Stimulated activated CD4-positive, alpha-beta T cell treated with anti-CD3 and anti-CD28 coated beads, Interleukin-1b, Interleukin-23, amount 100 ng/mL, for 48 hours (primary cell): Measurements from ENCODE around the gene CNN2.

Experiments used
- DNase-seq: peaks from one replicate; pipeline ENCODE4 v3.0.0-alpha.2; 2020

The CNN2 gene

GRCh38 chr19:996051-996838 lies 30.2 kb upstream of the CNN2 start:
- peak; percentile 64 for DNase-seq

DNA sequence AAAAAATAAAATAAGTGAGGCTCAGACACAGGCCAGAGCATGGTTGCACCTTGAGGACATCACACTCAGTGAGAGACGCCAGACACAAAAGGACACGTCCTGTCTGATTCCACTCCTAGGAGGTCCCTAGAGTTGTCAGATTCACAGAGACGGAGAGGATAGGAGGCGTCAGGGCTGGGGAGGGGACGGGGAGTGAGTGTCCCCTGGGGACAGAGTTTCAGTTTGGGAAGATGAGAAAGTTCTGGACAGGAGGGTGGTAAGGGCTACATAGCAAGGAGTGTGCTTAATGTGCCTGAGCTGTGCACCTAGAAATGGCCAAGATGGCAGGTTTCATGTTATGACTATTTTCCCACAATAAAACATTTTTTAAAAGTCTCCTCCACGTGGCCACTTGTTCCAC lies 28.3 kb upstream of the CNN2 start:
- no peak for DNase-seq

DNA sequence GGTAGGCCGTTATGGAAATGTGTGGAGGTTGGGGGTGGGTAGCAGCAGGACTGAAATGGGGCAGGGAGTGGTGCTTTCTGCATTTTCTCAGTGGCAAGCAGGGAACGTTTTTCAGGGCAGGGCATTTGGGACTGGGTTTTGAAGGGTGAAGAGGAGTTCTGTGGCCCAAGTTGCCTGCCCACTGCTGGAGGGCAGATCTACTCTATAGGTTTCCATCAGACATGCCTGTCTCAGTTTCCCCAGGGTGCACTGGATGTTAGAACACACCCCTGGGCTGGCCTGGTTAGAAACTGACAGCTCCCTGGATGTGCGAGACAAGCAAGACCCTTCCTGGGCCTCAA lies 27.1 kb upstream of the CNN2 start:
- DNase-seq = no peak

- DNase-seq = peak; percentile 69
These were observed 26.3 kb upstream of the CNN2 start, which contains the start of gene GRIN3B for GRCh38 chr19:1000095-1000494. GRIN3B (plus strand) TSS chr19:1000419; CDS start chr19:1000438, 19 bp downstream.

GRCh38 chr19:1000591-1001537 lies 25.5 kb upstream of the CNN2 start:
- no peak for DNase-seq

- DNase-seq = peak; percentile 68
These were observed 24.8 kb upstream of the CNN2 start for GRCh38 chr19:1001538-1002166.

DNA sequence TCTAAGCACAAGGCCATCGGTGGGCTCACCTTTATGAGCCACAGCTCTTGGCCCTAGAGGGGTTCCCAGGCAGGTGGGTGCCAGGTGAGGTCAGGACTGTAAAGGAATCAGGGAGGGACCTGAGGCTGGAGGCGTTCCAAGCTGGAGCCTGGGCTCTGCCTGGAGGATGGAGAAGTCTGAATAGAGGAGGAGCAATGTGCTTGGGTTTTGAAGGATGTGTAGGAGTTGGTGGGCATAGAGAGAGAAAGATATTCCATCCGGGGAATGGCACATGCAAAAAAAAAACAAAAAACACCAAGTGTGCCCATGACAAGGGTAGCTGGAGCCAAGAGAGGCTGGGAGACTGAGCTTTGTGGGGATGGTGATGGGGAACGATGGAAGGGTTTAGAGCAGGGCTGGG lies 23.8 kb upstream of the CNN2 start:
- no peak for DNase-seq

GRCh38 chr19:1003283-1003682 lies 23.1 kb upstream of the CNN2 start:
- DNase-seq = no peak

- DNase-seq = no peak
These were observed 22.1 kb upstream of the CNN2 start for GRCh38 chr19:1004204-1004802.

GRCh38 chr19:1004803-1005664 lies 21.4 kb upstream of the CNN2 start:
- no peak for DNase-seq

GRCh38 chr19:1006711-1007398 lies 19.6 kb upstream of the CNN2 start:
- DNase-seq = no peak

GRCh38 chr19:1007399-1008251 lies 18.8 kb upstream of the CNN2 start:
- DNase-seq = no peak

DNA sequence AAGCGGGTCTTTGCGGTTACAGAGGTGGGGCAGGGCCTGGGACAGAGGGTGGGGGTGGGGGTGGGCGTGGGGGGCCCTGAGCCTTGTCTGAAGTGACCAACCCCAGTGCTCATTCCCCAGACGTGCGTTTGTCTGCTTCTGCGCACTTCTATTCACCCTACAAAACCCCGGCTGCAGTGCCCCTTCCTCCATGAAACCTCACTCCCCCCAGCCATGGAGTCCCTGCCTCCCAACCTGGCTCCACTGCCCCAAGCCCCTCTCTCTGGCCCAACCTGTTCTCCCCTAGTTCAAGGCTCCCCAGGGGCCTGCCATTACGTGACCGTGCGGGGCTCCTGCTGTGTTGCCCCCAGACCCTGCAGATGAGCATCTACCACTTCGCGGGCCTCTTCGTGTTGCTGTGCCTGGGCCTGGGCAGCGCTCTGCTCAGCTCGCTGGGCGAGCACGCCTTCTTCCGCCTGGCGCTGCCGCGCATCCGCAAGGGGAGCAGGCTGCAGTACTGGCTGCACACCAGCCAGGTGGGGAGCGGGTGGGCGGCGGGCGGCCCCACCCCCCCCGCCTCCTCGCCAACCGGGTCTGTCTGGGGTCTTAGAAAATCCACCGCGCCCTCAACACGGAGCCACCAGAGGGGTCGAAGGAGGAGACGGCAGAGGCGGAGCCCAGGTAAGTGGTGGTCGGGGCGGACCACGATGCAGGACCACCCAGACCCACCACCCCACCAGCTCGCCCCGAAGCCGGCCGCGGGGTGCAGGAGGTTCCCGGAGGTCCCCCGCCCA lies 18.0 kb upstream of the CNN2 start:
- DNase-seq = no peak

DNA sequence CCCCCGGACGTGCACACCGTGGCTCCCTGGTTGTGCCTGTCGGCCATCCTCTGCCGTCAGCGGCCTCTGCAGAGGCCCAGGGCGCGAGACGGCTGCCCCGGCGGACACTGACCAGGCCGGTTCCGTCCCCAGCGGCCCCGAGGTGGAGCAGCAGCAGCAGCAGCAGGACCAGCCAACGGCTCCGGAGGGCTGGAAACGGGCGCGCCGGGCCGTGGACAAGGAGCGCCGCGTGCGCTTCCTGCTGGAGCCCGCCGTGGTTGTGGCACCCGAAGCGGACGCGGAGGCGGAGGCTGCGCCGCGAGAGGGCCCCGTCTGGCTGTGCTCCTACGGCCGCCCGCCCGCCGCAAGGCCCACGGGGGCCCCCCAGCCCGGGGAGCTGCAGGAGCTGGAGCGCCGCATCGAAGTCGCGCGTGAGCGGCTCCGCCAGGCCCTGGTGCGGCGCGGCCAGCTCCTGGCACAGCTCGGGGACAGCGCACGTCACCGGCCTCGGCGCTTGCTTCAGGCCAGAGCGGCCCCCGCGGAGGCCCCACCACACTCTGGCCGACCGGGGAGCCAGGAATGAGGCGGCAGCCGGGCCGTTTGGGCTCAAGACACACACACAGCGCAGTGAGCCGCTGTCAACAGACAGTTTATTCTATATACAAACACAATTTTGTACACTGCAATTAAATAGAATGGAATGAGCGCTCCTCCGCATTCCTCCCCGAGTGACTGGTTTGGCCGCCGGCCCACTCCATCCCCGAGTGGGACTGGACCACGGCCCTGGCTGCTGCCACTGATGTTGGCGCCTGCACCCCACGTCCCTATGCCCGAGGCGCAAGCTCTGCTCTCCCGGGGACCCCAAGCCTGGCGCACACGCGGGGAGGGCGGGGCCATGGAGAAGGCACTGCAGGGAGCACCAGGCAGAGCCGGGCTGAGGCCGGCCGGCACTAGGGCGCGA lies 17.1 kb upstream of the CNN2 start:
- no peak for DNase-seq

GRCh38 chr19:1009981-1010538 lies 16.3 kb upstream of the CNN2 start:
- DNase-seq = no peak

DNA sequence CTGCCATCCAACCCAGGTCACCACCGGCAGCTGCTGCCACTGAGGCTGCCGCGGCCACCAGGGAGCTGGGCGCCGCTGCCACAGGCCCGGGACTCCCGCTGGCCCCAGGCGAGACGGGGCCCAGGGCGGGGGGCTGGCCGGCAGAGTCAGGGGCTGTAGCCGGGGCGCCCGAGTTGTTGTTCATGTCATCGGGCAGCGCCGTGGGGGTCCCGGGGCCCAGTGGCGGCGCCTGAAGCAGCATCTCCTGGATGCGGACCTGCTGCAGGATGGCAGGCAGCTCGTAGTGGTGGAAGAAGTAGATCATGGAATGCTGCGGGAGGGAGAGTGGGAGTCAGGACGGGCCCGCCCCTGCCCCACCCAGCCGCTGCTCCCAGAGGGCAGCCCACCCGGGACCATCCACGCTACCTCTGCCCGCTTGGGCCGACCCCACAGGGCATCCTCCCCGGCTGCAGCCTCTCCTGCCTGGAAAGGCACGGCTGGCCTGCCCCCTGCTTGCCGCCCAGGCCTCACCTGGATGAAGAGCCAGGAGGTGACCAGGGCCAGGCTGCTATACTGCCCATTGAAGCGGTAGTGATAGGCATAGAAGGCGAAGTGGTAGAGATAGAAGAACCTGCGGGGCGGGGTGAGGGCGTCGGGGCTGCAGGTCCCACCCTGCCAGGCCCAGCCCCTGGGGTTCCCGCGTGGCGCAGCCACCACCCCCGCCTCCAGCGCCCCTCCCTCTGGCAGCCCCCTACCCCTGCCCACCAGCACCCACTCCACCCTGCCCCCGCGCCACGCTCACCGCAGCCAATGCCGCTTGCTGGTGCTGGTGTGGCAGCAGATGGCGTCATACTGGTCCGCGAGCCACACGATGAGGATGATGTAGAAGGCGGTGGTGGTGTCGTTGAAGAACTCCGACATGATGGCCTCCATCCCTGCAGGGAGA lies 15.6 kb upstream of the CNN2 start:
- no peak for DNase-seq

DNA sequence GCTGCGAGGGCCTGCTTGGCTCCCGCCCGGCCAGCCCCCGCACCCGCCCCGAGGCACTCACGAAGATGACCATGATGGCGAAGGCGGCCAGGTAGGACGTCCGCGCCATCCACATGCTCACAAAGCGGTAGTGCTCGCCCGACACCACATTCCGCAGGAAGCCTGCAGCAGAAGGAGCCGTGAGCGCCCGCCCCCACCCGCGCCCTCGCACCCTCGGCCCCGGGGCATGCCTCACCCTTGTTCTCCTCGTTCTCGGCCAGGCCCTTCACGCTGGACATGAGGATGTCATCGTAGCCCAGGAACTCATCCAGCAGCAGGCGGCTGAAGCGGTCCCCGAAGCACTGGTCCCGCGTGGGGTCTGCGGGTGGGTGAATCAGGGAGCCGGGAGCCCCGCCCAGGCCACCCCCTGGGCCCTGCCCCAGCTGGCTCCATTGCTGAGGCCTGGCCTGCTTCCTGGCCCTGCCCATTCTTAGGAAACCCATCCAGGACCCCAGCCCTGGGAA lies 14.5 kb upstream of the CNN2 start:
- no peak for DNase-seq
